PC-9 (cell line): Measurements from ENCODE around the gene TRMT112. TPM values are rescaled to one million over a fixed set of nuclear protein-coding genes. Genes with fewer than 3 reads are reported as not detected.

ENCODE experiments used
- BruUV-seq: library from RNA; stranded (reverse); fragments of 400-500 nt; replicated peaks from 2 replicates; lab custom pipeline; 2021; lab: Mats Ljungman, UMichigan
- CTCF ChIA-PET: fragments of 300-600 bp; sonication (Branson Sonifier 250); formaldehyde crosslinking; loops from one replicate; lab custom pipeline; 2022; ENCODE audit warnings: antibody characterized with exemption; lab: Charles Lee
- POLR2A ChIA-PET: fragments of 300-600 bp; sonication (Branson Sonifier 250); formaldehyde crosslinking; loops from one replicate; lab custom pipeline; 2022; ENCODE audit warnings: antibody characterized with exemption; ENCODE audit not compliant: unreplicated experiment; lab: Charles Lee
- DNase-seq, 2 experiments: peaks; one replicate each; pipeline versions ENCODE4 v3.0.0 to v3.0.0-alpha.2; 2015 to 2022; ENCODE audit warnings: mixed read lengths in 1 of 2
- H2AFZ ChIP-seq: fragments of 200-600 bp; sonication (generic); 2 replicates; pipeline ENCODE4 v1.8.1; 2017; ENCODE audit warnings: antibody characterized with exemption
- H3F3A ChIP-seq: fragments of 200-600 bp; sonication (generic); 2 replicates; pipeline ENCODE4 v1.8.1; 2017; ENCODE audit warnings: antibody characterized with exemption, mild to moderate bottlenecking, low read depth; ENCODE audit not compliant: insufficient read depth
- H3K27ac ChIP-seq: fragments of 200-600 bp; sonication (generic); 2 replicates; pipeline ENCODE4 v1.6.1; 2016; ENCODE audit warnings: mixed run types
- H3K27me3 ChIP-seq: fragments of 200-600 bp; sonication (generic); 2 replicates; pipeline ENCODE4 v1.6.1; 2016; ENCODE audit warnings: low read depth, mixed run types; ENCODE audit not compliant: insufficient read depth
- H3K36me3 ChIP-seq: fragments of 200-600 bp; sonication (generic); 2 replicates; pipeline ENCODE4 v1.6.1; 2016; ENCODE audit warnings: low read depth, mixed run types
- H3K4me1 ChIP-seq: fragments of 200-600 bp; sonication (generic); replicated peaks from 2 replicates; pipeline ENCODE4 v1.6.1; 2016; ENCODE audit warnings: mixed run types; ENCODE audit not compliant: insufficient read depth
- H3K4me2 ChIP-seq: fragments of 200-600 bp; sonication (generic); 2 replicates; pipeline ENCODE4 v1.6.1; 2017; ENCODE audit warnings: mixed run types
- H3K4me3 ChIP-seq: fragments of 200-600 bp; sonication (generic); 2 replicates; pipeline ENCODE4 v1.6.1; 2016; ENCODE audit warnings: mixed run types
- H3K79me2 ChIP-seq: fragments of 200-600 bp; sonication (generic); 2 replicates; pipeline ENCODE4 v1.6.1; 2017; ENCODE audit warnings: low read depth, mixed run types
- H3K9me2 ChIP-seq: fragments of 200-600 bp; sonication (generic); 2 replicates; pipeline ENCODE4 v1.8.1; 2017; ENCODE audit warnings: mild to moderate bottlenecking; ENCODE audit not compliant: insufficient read depth
- H3K9me3 ChIP-seq: fragments of 200-600 bp; sonication (generic); 2 replicates; pipeline ENCODE4 v1.8.1; 2016; ENCODE audit warnings: low read depth; ENCODE audit not compliant: insufficient read depth
- H4K20me1 ChIP-seq: fragments of 200-600 bp; sonication (generic); 2 replicates; pipeline ENCODE4 v1.8.1; 2017; ENCODE audit not compliant: insufficient read depth
- CTCF ChIP-seq: fragments of 200-600 bp; sonication (generic); conservative IDR thresholded peaks from 2 replicates; pipeline ENCODE4 v1.6.1; 2017; ENCODE audit warnings: mixed run types, antibody characterized with exemption, mild to moderate bottlenecking, moderate library complexity
- EZH2 ChIP-seq: fragments of 200-600 bp; sonication (generic); IDR thresholded peaks from 2 replicates; pipeline ENCODE4 v1.8.0; 2017; ENCODE audit warnings: antibody characterized with exemption, low read depth
- intact Hi-C: fragments of 100-400 bp; cut with micrococcal nuclease; formaldehyde crosslinking; loops from one replicate; pipeline ENCODE4 v1.10.0; 2022; ENCODE audit not compliant: unreplicated experiment
- total RNA-seq: library from RNA; stranded (reverse); gene quantifications from 2 replicates; pipeline ENCODE4 v1.2.3, GENCODE V29; 2021

TRMT112 gene
- total RNA-seq, 1 experiment from 2014 or later: 275 TPM

- ChIA-PET POLR2A (no interaction called here), CTCF (no interaction called here)
- Histone ChIP-seq H3K27ac (no peak overlapping the region), H3K36me3 (no peaks in the 10 kb centered on the region), H3K9me2 (no peaks in the 10 kb centered on the region), H3K4me2 (no peak overlapping the region), H4K20me1 (no peaks in the 10 kb centered on the region), H2AFZ (no peak overlapping the region), H3K79me2 (no peaks in the 10 kb centered on the region), H3K9me3 (no peaks in the 10 kb centered on the region), H3K27me3 (0 out of 2 replicates have a peak, but pooled peaks cover 7% of the 10 kb centered on the region), H3K4me3 (no peak overlapping the region), H3F3A (no peaks in the 10 kb centered on the region; the same call in 1 of the 2 replicates), H3K4me1 (peaks cover 1% of the 10 kb centered on the region; the same call in 1 of the 2 replicates)
- no TSS peak for BruUV-seq
- no peak for DNase-seq
- intact Hi-C loops: no loop called here
- TF ChIP-seq CTCF (no peak), EZH2 (no peak)
Observed at GRCh38 chr11:64296236-64296635, 21.1 kb downstream of the TRMT112 start.

- Histone ChIP-seq H2AFZ (no peak overlapping the region), H3K27me3 (0 out of 2 replicates have a peak, but pooled peaks cover 6% of the 10 kb centered on the region), H3K9me3 (no peaks in the 10 kb centered on the region), H3K4me3 (no peak overlapping the region), H3K4me1 (no peaks in the 10 kb centered on the region; the same call in 1 of the 2 replicates), H3K4me2 (no peak overlapping the region), H3K79me2 (no peaks in the 10 kb centered on the region), H3F3A (no peaks in the 10 kb centered on the region; the same call in 1 of the 2 replicates), H4K20me1 (no peaks in the 10 kb centered on the region), H3K9me2 (no peaks in the 10 kb centered on the region), H3K27ac (no peak overlapping the region), H3K36me3 (no peaks in the 10 kb centered on the region)
- CTCF ChIA-PET: interaction anchor here (0.6 to 0.7 kb wide), 2 partner anchors 72 to 218 kb away, joined by 6 to 7 read pairs; no protein-coding TSS in a partner anchor
- intact Hi-C loops: no loop called here
- BruUV-seq: no TSS peak
- TF ChIP-seq EZH2 (no peak), CTCF (no peak)
- POLR2A ChIA-PET: no interaction called here
- DNase-seq: peak in 1 of 2 experiments; percentile 20
Observed at GRCh38 chr11:64295760-64296159, 21.6 kb downstream of the TRMT112 start.

GRCh38 chr11:64294774-64295173 is 22.6 kb downstream of the TRMT112 start:
- Histone ChIP-seq H3F3A (no peaks in the 10 kb centered on the region; the same call in 1 of the 2 replicates), H4K20me1 (no peaks in the 10 kb centered on the region), H3K36me3 (no peaks in the 10 kb centered on the region), H3K4me2 (no peak overlapping the region), H3K27ac (no peak overlapping the region), H3K4me3 (no peak overlapping the region), H3K9me2 (no peaks in the 10 kb centered on the region), H3K4me1 (no peaks in the 10 kb centered on the region), H3K9me3 (no peaks in the 10 kb centered on the region), H3K27me3 (no peaks in the 10 kb centered on the region), H3K79me2 (no peaks in the 10 kb centered on the region), H2AFZ (no peak overlapping the region)
- peak in 1 of 2 experiments; percentile 11 for DNase-seq
- intact Hi-C loops: no loop called here
- no peak for TF ChIP-seq CTCF
- TF ChIP-seq EZH2: no peak
- no TSS peak for BruUV-seq
- POLR2A ChIA-PET: no interaction called here
- CTCF ChIA-PET: interaction anchor here (0.6 to 0.7 kb wide), 2 partner anchors 10 to 217 kb away, joined by 3 to 7 read pairs; no protein-coding TSS in a partner anchor
